ENCODE results near the gene DIP2C. TPM values are rescaled to one million over a fixed set of nuclear protein-coding genes. Genes with fewer than 3 reads are reported as not detected.

Gene DIP2C
- total RNA-seq, 1 experiment from 2014 or later = 11.4 TPM

- Mint-ChIP-seq H3K4me1 (ENCODE audit: low read depth, unreplicated experiment) (no peaks in the 10 kb centered on the region), H3K27me3 (ENCODE audit: insufficient read depth, unreplicated experiment) (no peaks in the 10 kb centered on the region), H3K27ac (ENCODE audit: unreplicated experiment) (no peak overlapping the region), H3K9me3 (ENCODE audit: unreplicated experiment) (no peaks in the 10 kb centered on the region), H3K36me3 (ENCODE audit: insufficient read depth, unreplicated experiment) (peaks cover 14% of the 10 kb centered on the region), H3K4me3 (ENCODE audit: unreplicated experiment) (no peak overlapping the region)
- H3K27me3 ChIP-seq (replicated peaks; ENCODE audit: control insufficient read depth, insufficient read depth, low read length) = no peaks in the 10 kb centered on the region
- BruUV-seq (replicated peaks) = no TSS peak
- no peaks in the 10 kb centered on the region for H3K9me3 ChIP-seq
- POLR2A ChIA-PET = no interaction called here
- H3K4me1 ChIP-seq = no peaks in the 10 kb centered on the region
- CTCF ChIA-PET = no interaction called here
- intact Hi-C loops (cut with micrococcal nuclease; ENCODE audit: unreplicated experiment) = no loop called here
- no peak for DNase-seq
- 0 out of 2 replicates have a peak, but pooled peaks cover 1% of the 10 kb centered on the region for H3K36me3 ChIP-seq (ENCODE audit: control insufficient read depth, insufficient read depth, low read length)
- H3K4me3 ChIP-seq (ENCODE audit: low read depth, low read length) = no peak overlapping the region
- no peak for TF ChIP-seq CTCF (IDR thresholded peaks at IDR 0.05; ENCODE audit: insufficient read depth in 1 of 2, low read depth in 1 of 2, low read length in 1 of 2, severe bottlenecking in 1 of 2, unreplicated experiment in 1 of 2)
These were observed 334.4 kb downstream of the DIP2C start for GRCh38 chr10:354901-355617.

GRCh38 chr10:352476-353235 is 336.8 kb downstream of the DIP2C start:
- Mint-ChIP-seq H3K36me3 (ENCODE audit: insufficient read depth, unreplicated experiment) (peaks cover 20% of the 10 kb centered on the region), H3K27me3 (ENCODE audit: insufficient read depth, unreplicated experiment) (no peaks in the 10 kb centered on the region), H3K4me3 (ENCODE audit: unreplicated experiment) (no peak overlapping the region), H3K4me1 (ENCODE audit: low read depth, unreplicated experiment) (no peaks in the 10 kb centered on the region), H3K9me3 (ENCODE audit: unreplicated experiment) (no peaks in the 10 kb centered on the region), H3K27ac (ENCODE audit: unreplicated experiment) (no peak overlapping the region)
- Histone ChIP-seq H3K36me3 (ENCODE audit: control insufficient read depth, insufficient read depth, low read length) (peaks cover 1% of the 10 kb centered on the region; the same call in 1 of the 2 replicates), H3K4me3 (ENCODE audit: low read depth, low read length) (no peak overlapping the region), H3K27me3 (replicated peaks; ENCODE audit: control insufficient read depth, insufficient read depth, low read length) (no peaks in the 10 kb centered on the region), H3K9me3 (no peaks in the 10 kb centered on the region), H3K4me1 (no peaks in the 10 kb centered on the region)
- ChIA-PET CTCF (no interaction called here), POLR2A (no interaction called here)
- intact Hi-C loops (cut with micrococcal nuclease; ENCODE audit: unreplicated experiment) = no loop called here
- no peak for TF ChIP-seq CTCF (IDR thresholded peaks at IDR 0.05; ENCODE audit: insufficient read depth in 1 of 2, low read depth in 1 of 2, low read length in 1 of 2, severe bottlenecking in 1 of 2, unreplicated experiment in 1 of 2)
- no TSS peak for BruUV-seq (replicated peaks)
- DNase-seq = no peak

- H3K27me3 ChIP-seq (replicated peaks; ENCODE audit: control insufficient read depth, insufficient read depth, low read length) = no peaks in the 10 kb centered on the region
- no TSS peak for BruUV-seq (replicated peaks)
- H3K27me3 Mint-ChIP-seq (ENCODE audit: insufficient read depth, unreplicated experiment) = no peaks in the 10 kb centered on the region
- no peak overlapping the region for H3K27ac Mint-ChIP-seq (ENCODE audit: unreplicated experiment)
- H3K4me1 ChIP-seq = no peaks in the 10 kb centered on the region
- ChIA-PET POLR2A (interaction anchor here (1.0 kb wide), 1 partner anchor 8 kb away, joined by 3 read pairs; no protein-coding TSS in a partner anchor), CTCF (no interaction called here)
- H3K4me3 ChIP-seq (ENCODE audit: low read depth, low read length) = no peak overlapping the region
- TF ChIP-seq CTCF (IDR thresholded peaks at IDR 0.05; ENCODE audit: insufficient read depth in 1 of 2, low read depth in 1 of 2, low read length in 1 of 2, severe bottlenecking in 1 of 2, unreplicated experiment in 1 of 2) = no peak
- peaks cover 1% of the 10 kb centered on the region; the same call in 1 of the 2 replicates for H3K36me3 ChIP-seq (ENCODE audit: control insufficient read depth, insufficient read depth, low read length)
- peaks cover 24% of the 10 kb centered on the region for H3K36me3 Mint-ChIP-seq (ENCODE audit: insufficient read depth, unreplicated experiment)
- no peaks in the 10 kb centered on the region for H3K9me3 ChIP-seq
- intact Hi-C loops (cut with micrococcal nuclease; ENCODE audit: unreplicated experiment) = no loop called here
- H3K4me1 Mint-ChIP-seq (ENCODE audit: low read depth, unreplicated experiment) = no peaks in the 10 kb centered on the region
- H3K9me3 Mint-ChIP-seq (ENCODE audit: unreplicated experiment) = no peaks in the 10 kb centered on the region
- H3K4me3 Mint-ChIP-seq (ENCODE audit: unreplicated experiment) = no peak overlapping the region
- no peak for DNase-seq
These were observed 337.6 kb downstream of the DIP2C start for GRCh38 chr10:351770-352334.
